ENCODE results near the gene DDX10. TPM values are rescaled to one million over a fixed set of nuclear protein-coding genes. Genes with fewer than 3 reads are reported as not detected.
"Not testable (repeated sequence)": the region's sequence is repeated elsewhere in the genome, so short reads cannot be mapped to it uniquely, and the experiment has no call there.

Gene DDX10
- total RNA-seq: 10 to 100 TPM; 15.7 to 17.1 TPM
- long read RNA-seq, partial matches to known transcripts: 13 of 18 reads
- long read RNA-seq, other reads (novel, unspliced or antisense): 5 of 18 reads

DNA sequence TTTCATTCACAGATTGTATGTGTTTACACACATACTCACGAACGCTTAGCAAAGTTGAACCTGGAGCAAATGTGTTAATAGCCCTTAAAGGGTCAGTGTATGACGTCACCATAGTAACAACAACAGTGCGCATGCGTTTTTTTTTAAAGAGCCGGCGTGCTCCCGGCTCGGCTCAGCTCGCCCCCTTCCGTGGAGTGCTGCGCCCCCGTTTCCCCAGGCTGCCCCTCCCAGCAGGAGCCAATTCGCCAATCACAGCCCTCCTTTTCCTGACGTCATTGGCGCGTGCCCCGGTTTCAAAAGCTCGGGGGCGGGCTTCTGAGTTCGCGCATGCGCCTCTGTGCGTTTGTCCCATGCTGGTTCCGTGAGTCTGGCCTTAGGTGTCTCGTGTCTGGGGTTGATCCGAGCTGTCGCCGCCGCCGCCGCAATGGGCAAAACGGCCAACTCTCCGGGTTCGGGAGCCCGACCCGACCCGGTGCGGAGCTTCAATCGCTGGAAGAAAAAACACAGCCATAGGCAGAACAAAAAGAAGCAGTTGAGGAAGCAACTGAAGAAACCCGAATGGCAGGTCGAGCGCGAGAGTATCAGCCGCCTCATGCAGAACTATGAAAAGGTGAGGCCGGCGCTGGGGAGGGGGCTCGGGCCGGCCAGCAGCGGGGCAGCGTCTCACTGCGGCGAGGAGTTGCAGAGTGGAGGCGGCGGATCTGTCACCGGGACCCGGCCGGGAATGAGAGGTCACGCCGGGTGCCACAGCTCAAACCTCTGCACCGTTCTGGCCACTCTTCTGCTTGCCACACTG lies at the start of gene DDX10:
Gene DDX10 (plus strand): TSS at position 340 of the 796 bp plus-strand sequence. CDS start 85 bp downstream, at position 425.
- peak; percentile 97 to 98 for DNase-seq
- intact Hi-C loops (cut with DNase I, micrococcal nuclease): no loop called here
- ATAC-seq: peak; percentile 98

DNA sequence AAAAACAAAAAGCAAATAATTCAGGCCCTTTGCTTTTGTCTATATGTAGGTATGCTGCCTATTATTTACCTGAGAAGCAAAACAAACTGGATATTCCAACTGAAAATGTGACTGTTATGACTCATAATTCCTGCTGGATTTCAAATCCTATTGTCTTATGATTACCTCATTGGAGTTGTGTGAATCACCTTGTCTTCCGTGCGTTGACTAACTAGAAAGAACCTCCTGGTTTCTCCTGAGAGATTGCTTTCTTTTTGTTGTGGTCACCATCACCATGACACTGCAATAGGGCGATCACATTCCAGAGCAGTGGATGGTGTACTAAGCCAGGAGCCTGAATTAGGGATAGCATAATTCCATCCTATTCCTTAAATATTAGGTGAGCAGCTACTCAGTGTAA lies 48.3 kb upstream of the DDX10 start:
- peak; percentile 42 for ATAC-seq
- intact Hi-C loops (cut with DNase I, micrococcal nuclease): no loop called here

GRCh38 chr11:108617055-108617454 lies 47.8 kb upstream of the DDX10 start:
- no peak for ATAC-seq
- intact Hi-C loops (cut with DNase I, micrococcal nuclease): no loop called here
- no peak for DNase-seq

More for the DNA sequence above, 48.3 kb upstream of the DDX10 start:
- no peak for DNase-seq

DNA sequence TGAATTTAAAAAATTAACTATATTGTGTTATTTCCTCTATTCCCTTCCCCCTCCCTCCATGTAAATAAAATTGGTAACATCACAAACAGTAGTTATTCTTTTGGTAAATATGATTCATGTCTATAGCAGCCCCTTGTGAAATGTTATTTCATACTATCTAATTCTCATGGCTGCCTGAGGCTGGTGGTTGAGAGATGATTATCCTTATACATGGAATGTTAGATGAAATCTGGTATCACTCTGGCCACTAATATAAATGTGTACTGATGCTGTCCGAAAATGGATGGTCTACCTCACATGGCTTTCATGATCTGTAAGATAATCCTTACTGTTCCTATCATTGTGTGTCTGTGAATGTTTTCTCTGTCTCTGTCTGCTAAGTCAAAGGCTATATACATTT lies 46.3 kb upstream of the DDX10 start:
- intact Hi-C loops (cut with DNase I, micrococcal nuclease): no loop called here
- DNase-seq (no peak), ATAC-seq (no peak)

DNA sequence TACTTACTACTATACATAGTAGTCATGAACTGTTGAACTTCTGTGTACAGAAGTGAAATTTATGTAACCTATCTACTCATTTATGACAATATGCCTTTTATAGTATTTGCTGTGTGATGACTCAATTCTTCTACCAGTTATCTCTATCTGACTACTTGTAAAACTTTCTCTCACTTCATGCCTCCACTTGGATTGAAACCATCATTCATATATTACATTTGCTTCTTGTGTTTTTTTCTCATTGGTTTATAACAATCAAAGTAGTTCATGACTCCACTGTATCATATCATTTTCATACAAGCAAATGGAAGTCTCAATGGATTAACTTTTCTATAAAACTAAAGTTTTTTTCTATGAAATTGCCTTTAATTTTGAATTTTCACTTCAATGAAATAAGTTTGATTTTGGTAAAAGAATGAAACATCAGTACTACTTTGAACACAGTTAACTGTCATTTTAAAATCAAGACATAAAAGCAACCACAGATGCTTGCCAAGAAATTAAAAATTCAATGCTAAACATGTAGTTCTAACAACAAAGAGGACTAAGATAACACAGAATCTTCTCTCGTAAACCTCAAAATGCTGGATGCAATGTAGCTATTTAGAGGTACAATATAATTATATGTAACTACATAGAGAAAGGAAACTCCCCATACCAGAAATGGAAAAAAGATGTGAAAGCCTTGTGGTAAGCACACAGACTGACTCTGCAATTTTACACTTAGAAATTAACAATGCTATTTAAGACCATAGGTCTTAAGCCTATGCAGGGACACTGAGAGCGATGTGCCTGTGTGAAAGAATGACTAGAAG lies 43.7 kb upstream of the DDX10 start:
- ATAC-seq: peak; percentile 71
- DNase-seq: no peak
- intact Hi-C loops (cut with DNase I, micrococcal nuclease): no loop called here

GRCh38 chr11:108622341-108622740 lies 42.5 kb upstream of the DDX10 start:
- intact Hi-C loops (cut with DNase I, micrococcal nuclease): no loop called here
- no peak for DNase-seq

GRCh38 chr11:108624196-108624925 lies 40.5 kb upstream of the DDX10 start:
- ATAC-seq: peak; percentile 80
- DNase-seq: peak; percentile 38 to 72

More at GRCh38 chr11:108622341-108622740, 42.5 kb upstream of the DDX10 start:
- no peak for ATAC-seq

DNA sequence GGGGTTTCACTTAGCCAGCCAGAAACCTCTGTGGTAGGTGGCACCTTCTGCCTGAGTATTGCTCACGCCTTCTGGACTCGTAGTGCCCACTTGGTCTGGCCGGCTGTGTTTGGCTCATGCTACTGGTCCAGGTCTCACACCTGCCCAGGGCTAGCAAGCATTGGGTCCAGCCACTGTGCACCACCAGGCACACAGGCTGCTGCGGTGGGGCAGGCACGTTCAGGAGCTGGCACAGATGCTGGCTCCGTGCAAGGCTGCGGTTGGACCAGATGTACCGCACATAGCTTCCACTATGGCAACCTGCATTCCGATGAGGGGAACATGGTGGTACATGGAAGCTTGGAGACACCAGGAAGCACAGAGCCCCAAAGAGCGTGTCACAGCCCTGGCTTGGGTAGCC lies 36.5 kb upstream of the DDX10 start:
- ATAC-seq: no peak
- intact Hi-C loops (cut with DNase I, micrococcal nuclease): no loop called here
- no peak for DNase-seq

More at GRCh38 chr11:108624196-108624925, 40.5 kb upstream of the DDX10 start:
- intact Hi-C loops (cut with DNase I, micrococcal nuclease): no loop called here

- DNase-seq (no peak), ATAC-seq (no peak)
- intact Hi-C loops (cut with DNase I, micrococcal nuclease): no loop called here
Measured at GRCh38 chr11:108628812-108629211, 36.1 kb upstream of the DDX10 start.

GRCh38 chr11:108629274-108629673 lies 35.6 kb upstream of the DDX10 start:
- ATAC-seq: peak; percentile 81
- intact Hi-C loops (cut with DNase I, micrococcal nuclease): no loop called here
- peak; percentile 26 to 34 for DNase-seq

- intact Hi-C loops (cut with DNase I, micrococcal nuclease): no loop called here
- no peak for DNase-seq
- ATAC-seq: no peak
Measured at GRCh38 chr11:108632041-108632704, 32.7 kb upstream of the DDX10 start.

DNA sequence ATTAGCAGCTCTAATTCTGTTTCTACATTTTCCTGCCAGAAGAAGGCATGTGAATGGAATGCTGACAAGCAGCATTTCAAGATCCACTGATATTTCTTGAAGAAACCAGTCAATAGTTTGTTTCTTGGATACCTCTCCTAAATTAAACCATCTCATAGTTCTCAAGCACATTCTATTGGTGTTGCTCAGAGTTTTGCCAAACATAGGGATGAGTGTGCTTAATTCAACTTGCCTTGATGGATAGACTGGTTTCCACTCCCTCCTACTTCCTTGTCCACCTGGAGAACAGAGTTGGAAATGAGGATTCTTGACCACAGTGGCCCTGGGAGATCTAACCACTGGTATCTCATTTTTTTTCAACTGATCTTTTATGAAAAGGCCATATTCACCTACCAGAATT lies 29.8 kb upstream of the DDX10 start:
- DNase-seq (no peak), ATAC-seq (peak; percentile 44)
- intact Hi-C loops (cut with DNase I, micrococcal nuclease): no loop called here

GRCh38 chr11:108636222-108636621 lies 28.6 kb upstream of the DDX10 start:
- intact Hi-C loops (cut with DNase I, micrococcal nuclease): no loop called here
- DNase-seq: no peak
- no peak for ATAC-seq

DNA sequence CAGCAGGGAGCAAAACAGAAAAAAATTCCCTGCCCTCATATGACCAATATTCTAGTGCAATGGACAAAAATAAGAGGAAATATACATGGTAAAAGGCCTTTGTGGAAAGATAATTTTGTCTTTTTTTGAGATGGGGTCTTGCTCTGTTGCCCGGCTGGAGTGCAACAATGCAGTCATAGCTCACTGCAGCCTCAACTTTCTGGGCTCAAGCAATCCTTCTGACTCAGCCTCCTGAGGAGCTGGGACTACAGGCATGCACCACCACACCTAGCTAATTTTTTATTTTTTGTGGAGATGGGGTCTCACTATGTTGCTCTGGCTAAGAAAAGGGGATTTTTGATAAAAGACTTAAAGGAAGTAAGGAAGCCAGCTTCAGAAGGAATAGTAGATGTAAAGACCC lies 25.7 kb upstream of the DDX10 start:
- intact Hi-C loops (cut with DNase I, micrococcal nuclease): no loop called here
- no peak for ATAC-seq
- no peak for DNase-seq

DNA sequence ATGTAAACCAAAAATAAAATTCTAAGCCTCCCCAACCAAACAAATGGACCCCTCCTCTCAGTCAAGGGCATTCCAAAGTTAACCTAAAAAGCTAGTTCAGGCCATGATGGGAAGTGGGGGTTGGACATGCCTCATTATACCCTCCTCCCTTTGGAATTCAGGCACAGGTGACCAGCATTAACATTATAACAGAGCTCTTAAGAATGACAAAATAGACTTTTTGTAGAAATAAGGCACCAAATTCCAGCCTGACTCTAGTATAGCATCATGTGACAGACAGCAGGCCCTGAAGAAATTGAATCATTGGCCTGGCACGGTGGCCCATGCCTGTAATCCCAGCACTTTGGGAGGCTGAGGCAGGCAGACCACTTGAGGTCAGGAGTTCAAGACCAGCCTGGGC lies 23.1 kb upstream of the DDX10 start:
- DNase-seq; ATAC-seq; intact Hi-C loops (cut with DNase I, micrococcal nuclease): not testable (repeated sequence)

DNA sequence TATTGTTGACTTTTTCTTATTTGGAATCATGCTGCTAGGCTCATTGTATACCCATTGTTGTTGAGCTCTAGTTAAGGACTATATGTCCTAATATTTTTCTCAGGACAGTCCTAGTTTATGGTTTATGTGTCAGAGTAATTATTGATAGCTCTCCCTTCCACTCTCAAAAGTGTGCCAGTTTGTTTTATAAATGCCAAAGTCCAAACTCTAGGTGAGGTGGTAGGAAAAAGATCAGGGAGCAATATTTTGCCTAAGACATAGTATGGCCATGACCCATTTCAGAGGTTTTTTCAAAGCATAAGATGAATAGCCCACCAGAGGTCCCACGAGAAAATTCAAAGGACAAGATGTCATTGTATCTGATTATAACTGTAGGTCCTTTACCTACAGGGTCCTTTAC lies 20.9 kb upstream of the DDX10 start:
- intact Hi-C loops (cut with DNase I, micrococcal nuclease): no loop called here
- DNase-seq (no peak), ATAC-seq (peak; percentile 56)

DNA sequence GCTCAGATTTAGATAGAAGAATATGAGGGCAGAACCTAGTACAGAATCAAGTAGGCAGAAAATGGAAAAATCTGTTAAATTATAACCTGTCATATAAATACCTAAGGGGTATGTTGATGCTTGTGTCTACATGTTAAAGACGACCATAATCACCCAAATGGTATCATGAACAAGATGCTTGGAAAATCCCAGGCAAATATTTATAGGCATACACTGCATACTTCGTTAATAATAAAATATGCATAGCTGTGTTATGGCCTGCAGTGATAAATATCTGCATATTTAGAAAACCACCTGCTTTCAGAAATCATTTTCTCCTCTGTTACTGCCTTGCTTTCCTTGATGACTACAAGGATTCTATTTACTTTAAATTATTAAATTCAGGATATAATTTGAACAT lies 18.9 kb upstream of the DDX10 start:
- DNase-seq: no peak
- intact Hi-C loops (cut with DNase I, micrococcal nuclease): no loop called here
- no peak for ATAC-seq

GRCh38 chr11:108647387-108647700 lies 17.5 kb upstream of the DDX10 start:
- intact Hi-C loops (cut with DNase I, micrococcal nuclease): no loop called here
- no peak for ATAC-seq

More at GRCh38 chr11:108647387-108647700, 17.5 kb upstream of the DDX10 start:
- no peak for DNase-seq
